SK-N-SH (cell line): ENCODE results near the gene ANKRD44.

Experiments
- CHD2 ChIP-seq: fragments of 150-350 bp; IDR thresholded peaks from 2 replicates; pipeline ENCODE4 v1.6.1; 2018; ENCODE audit warnings: low read length; ENCODE audit not compliant: partially characterized antibody
- CTCF ChIP-seq: fragments of 200-600 bp; sonication (generic); IDR thresholded peaks from 2 replicates; pipeline ENCODE4 v1.6.1; 2017; ENCODE audit warnings: antibody characterized with exemption, mild to moderate bottlenecking, moderate library complexity
- ELF1 ChIP-seq: IDR thresholded peaks from 2 replicates; pipeline ENCODE4 v1.4.0; 2012
- IRF3 ChIP-seq: fragments of 150-350 bp; IDR thresholded peaks from 2 replicates; pipeline ENCODE4 v1.6.1; 2016; ENCODE audit warnings: mild to moderate bottlenecking, low read depth, low read length
- JUND ChIP-seq: IDR thresholded peaks from 2 replicates; pipeline ENCODE4 v1.4.0; 2012
- MXI1 ChIP-seq: IDR thresholded peaks from 2 replicates; pipeline ENCODE4 v1.6.1; 2012; ENCODE audit warnings: mild to moderate bottlenecking, low read depth, low read length, improper control_type of control experiment
- NFIC ChIP-seq: IDR thresholded peaks from 2 replicates; pipeline ENCODE4 v1.4.0; 2012; ENCODE audit warnings: borderline replicate concordance
- POLR2AphosphoS5 ChIP-seq: IDR thresholded peaks from 2 replicates; pipeline ENCODE4 v1.6.1; 2012; ENCODE audit warnings: low read depth, low read length
- RAD21 ChIP-seq: IDR thresholded peaks from 2 replicates; pipeline ENCODE4 v1.6.1; 2012; ENCODE audit warnings: mild to moderate bottlenecking, low read length
- RCOR1 ChIP-seq: fragments of 150-350 bp; IDR thresholded peaks from 2 replicates; pipeline ENCODE4 v1.6.1; 2017; ENCODE audit warnings: antibody characterized with exemption, low read length
- SMC3 ChIP-seq: IDR thresholded peaks from 2 replicates; pipeline ENCODE4 v1.6.1; 2012; ENCODE audit warnings: low read depth, low read length, improper control_type of control experiment
- YY1 ChIP-seq: IDR thresholded peaks from 2 replicates; pipeline ENCODE4 v1.4.0; 2012; ENCODE audit warnings: low read depth, mild to moderate bottlenecking
- TF ChIP-seq, protein P1 (sequence below): IDR thresholded peaks from 2 replicates; pipeline ENCODE4 v1.6.1; 2012; ENCODE audit warnings: mild to moderate bottlenecking, low read depth, low read length, moderate library complexity

DNA sequence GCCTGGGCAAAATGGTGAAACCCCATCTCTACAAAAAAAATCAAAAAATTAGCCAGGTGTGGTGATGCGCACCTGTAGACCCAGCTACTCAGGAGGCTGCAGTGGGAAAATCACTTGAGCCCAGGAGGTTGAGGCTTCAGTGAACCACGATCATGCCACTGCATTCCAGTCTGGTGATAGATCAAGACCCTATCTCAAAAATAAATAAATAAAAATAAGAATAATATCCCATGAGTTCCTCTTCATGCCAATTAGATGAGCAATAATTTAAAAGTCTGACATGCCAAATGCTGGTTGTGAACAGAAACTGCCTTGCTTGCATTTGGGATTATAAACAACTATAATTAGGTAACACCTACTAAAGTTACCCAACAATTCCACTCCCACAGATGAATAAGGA lies 22.1 kb upstream of the ANKRD44 start:
- TF ChIP-seq SMC3 = no peak
- no peak for TF ChIP-seq YY1
- TF ChIP-seq CTCF = no peak
- no peak for TF ChIP-seq IRF3
- no peak for TF ChIP-seq CHD2
- TF ChIP-seq, protein P1, sequence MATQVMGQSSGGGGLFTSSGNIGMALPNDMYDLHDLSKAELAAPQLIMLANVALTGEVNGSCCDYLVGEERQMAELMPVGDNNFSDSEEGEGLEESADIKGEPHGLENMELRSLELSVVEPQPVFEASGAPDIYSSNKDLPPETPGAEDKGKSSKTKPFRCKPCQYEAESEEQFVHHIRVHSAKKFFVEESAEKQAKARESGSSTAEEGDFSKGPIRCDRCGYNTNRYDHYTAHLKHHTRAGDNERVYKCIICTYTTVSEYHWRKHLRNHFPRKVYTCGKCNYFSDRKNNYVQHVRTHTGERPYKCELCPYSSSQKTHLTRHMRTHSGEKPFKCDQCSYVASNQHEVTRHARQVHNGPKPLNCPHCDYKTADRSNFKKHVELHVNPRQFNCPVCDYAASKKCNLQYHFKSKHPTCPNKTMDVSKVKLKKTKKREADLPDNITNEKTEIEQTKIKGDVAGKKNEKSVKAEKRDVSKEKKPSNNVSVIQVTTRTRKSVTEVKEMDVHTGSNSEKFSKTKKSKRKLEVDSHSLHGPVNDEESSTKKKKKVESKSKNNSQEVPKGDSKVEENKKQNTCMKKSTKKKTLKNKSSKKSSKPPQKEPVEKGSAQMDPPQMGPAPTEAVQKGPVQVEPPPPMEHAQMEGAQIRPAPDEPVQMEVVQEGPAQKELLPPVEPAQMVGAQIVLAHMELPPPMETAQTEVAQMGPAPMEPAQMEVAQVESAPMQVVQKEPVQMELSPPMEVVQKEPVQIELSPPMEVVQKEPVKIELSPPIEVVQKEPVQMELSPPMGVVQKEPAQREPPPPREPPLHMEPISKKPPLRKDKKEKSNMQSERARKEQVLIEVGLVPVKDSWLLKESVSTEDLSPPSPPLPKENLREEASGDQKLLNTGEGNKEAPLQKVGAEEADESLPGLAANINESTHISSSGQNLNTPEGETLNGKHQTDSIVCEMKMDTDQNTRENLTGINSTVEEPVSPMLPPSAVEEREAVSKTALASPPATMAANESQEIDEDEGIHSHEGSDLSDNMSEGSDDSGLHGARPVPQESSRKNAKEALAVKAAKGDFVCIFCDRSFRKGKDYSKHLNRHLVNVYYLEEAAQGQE = no peak
- TF ChIP-seq MXI1 = no peak
- TF ChIP-seq POLR2AphosphoS5 = no peak
- TF ChIP-seq ELF1 = no peak
- TF ChIP-seq RAD21 = no peak
- no peak for TF ChIP-seq JUND
- TF ChIP-seq NFIC = no peak
- no peak for TF ChIP-seq RCOR1
